Measurements from ENCODE around the gene NFIA.

DNA sequence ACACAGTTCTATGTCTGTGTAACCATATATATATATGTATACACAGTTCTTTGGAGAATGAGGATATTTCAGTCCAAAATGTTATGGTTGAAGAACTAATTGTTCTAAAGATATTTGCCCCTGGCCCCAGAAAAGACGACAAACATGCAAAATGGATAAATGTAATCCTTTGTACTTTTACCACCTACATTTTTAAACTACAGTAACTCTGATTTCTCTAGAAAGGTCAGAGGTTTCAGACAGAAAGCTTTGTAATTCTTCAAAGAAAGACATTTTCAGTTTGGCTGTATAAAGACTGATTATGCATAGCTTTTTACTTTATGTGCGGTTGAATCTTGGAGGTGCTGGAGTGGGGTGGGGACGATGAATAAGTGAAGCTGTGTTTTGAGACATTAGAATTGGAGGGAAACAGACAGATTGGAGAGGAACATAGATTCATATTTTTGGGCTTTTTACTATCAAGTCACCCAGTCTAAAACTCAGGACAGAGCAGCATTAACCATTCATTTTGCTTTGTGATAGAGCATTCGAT, 16.6 kb downstream of the NFIA start:
- no peak for TF ChIP-seq POLR2A (IDR thresholded peaks at IDR 0.05)
- TF ChIP-seq, protein P1, sequence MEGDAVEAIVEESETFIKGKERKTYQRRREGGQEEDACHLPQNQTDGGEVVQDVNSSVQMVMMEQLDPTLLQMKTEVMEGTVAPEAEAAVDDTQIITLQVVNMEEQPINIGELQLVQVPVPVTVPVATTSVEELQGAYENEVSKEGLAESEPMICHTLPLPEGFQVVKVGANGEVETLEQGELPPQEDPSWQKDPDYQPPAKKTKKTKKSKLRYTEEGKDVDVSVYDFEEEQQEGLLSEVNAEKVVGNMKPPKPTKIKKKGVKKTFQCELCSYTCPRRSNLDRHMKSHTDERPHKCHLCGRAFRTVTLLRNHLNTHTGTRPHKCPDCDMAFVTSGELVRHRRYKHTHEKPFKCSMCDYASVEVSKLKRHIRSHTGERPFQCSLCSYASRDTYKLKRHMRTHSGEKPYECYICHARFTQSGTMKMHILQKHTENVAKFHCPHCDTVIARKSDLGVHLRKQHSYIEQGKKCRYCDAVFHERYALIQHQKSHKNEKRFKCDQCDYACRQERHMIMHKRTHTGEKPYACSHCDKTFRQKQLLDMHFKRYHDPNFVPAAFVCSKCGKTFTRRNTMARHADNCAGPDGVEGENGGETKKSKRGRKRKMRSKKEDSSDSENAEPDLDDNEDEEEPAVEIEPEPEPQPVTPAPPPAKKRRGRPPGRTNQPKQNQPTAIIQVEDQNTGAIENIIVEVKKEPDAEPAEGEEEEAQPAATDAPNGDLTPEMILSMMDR (IDR thresholded peaks at IDR 0.05) = no peak

Data from esophagus squamous epithelium (tissue), 4 donors.